Putamen (tissue), 1 donor: ENCODE results near the gene TAS2R13.

ENCODE experiments used
- DNase-seq: peaks from one replicate; pipeline ENCODE4 v3.0.0-alpha.2; 2016; ENCODE audit warnings: low spot score

Gene TAS2R13

DNA sequence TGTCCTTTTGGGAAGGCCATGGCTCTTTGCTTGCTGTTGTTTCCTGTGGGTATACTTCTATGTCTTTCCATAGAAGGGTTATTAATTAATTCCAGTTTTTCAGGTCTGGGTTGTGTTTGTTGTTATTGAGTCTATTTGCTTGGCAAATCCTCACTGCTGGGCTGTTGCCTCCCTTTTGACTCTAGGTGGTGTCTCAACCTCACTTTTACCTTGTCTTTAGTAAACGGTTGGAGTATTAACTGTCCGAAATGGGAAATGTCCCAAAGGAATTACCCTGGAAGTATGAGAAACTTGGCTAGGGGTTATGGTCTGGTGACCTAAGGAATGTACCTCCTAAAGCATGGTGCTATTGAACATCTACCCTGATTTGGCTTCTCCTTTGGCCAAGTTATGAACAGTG, 42.0 kb downstream of the TAS2R13 start:
- DNase-seq = no peak

DNA sequence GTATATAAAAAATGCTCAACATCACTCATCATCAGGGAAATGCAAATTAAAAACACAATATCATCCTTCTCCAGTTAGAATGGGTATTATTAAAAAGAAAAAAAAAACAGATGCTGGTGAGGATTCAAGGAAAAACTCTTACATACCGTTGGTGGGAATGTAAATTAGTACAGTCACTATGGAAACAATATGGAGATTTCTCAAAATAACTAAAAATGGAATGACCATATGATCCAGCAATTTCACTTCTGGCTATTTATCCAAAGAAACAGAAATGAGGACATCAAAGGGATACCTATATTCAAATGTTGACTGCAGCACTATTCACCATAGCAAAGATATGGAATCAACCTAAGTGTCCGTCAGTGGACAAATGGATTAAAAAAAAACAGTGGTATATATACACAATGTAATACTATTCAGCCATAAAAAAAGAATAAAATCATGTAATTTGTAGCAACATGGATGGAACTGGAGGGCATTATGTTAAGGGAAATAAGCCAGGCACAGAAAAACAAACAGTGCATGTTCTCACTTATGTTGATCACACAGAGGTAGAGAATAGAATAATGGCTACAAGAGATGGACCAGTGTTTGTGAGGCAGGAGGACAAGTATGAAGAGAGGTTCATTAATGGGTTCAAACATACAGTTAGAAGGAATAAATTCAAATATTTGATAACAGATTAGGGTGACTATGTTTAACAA, 45.7 kb downstream of the TAS2R13 start:
- no peak for DNase-seq

DNA sequence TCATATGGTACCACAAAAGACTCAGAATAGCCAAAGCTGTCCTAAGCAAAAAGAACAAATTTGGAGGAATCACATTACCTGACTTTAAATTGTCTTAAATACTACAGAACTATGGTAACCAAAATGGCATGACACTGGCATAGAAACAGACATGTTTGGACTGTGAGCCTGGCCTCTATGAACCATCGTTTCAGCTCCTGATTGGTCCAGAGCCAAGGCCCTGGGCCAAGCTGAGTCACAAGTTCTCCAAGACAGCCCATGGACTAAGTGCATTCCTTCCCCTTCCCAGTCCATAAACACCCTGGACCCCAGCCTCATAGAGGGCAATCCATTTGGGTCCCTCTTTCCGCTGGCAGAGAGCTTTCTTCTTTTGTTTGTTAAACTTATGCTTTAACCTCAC, 48.0 kb downstream of the TAS2R13 start:
- no peak for DNase-seq
